CD4-positive, alpha-beta T cell treated with Interleukin-4 for 1 hour (primary cell): ENCODE results near the gene CIB4.
"Not testable (repeated sequence)": the region's sequence is repeated elsewhere in the genome, so short reads cannot be mapped to it uniquely, and the experiment has no call there.

Experiments used
- DNase-seq, 2 donors: peaks; one replicate each; pipeline ENCODE4 v3.0.0-alpha.2; 2020 to 2022

CIB4 gene

GRCh38 chr2:26580151-26580550, 61.0 kb downstream of the CIB4 start:
- DNase-seq, result no peak

GRCh38 chr2:26579723-26580040, 61.5 kb downstream of the CIB4 start:
- no peak for DNase-seq

GRCh38 chr2:26579025-26579722, 62.0 kb downstream of the CIB4 start:
- DNase-seq, result no peak

GRCh38 chr2:26578581-26578980, 62.6 kb downstream of the CIB4 start:
- no peak for DNase-seq

- no peak for DNase-seq
Observed at GRCh38 chr2:26578113-26578458, 63.1 kb downstream of the CIB4 start.

GRCh38 chr2:26577442-26578112, 63.6 kb downstream of the CIB4 start:
- DNase-seq, result peak; percentile 46 to 52

- no peak for DNase-seq
Observed at GRCh38 chr2:26576565-26577441, 64.4 kb downstream of the CIB4 start.

- DNase-seq, result no peak
Observed at GRCh38 chr2:26575836-26576564, 65.2 kb downstream of the CIB4 start.

GRCh38 chr2:26574900-26575560, 66.1 kb downstream of the CIB4 start:
- DNase-seq, result no peak

GRCh38 chr2:26574066-26574899, 66.9 kb downstream of the CIB4 start:
- no peak for DNase-seq

GRCh38 chr2:26573241-26573925, 67.8 kb downstream of the CIB4 start:
- no peak for DNase-seq

- no peak for DNase-seq
Observed at GRCh38 chr2:26572591-26572990, 68.6 kb downstream of the CIB4 start.

GRCh38 chr2:26571316-26571715, 69.8 kb downstream of the CIB4 start:
- no peak for DNase-seq

- DNase-seq, result no peak
Observed at GRCh38 chr2:26570083-26570430, 71.1 kb downstream of the CIB4 start.

- no peak for DNase-seq
Observed at GRCh38 chr2:26569216-26570082, 71.7 kb downstream of the CIB4 start.

- no peak for DNase-seq
Observed at GRCh38 chr2:26568076-26568890, 72.9 kb downstream of the CIB4 start.

GRCh38 chr2:26567534-26567933, 73.6 kb downstream of the CIB4 start:
- DNase-seq, result no peak

- not testable (repeated sequence) for DNase-seq
Observed at GRCh38 chr2:26566731-26567130, 74.4 kb downstream of the CIB4 start.

GRCh38 chr2:26566081-26566375, 75.1 kb downstream of the CIB4 start:
- DNase-seq, result no peak
